Stimulated activated CD4-positive, alpha-beta T cell treated with anti-CD3 and anti-CD28 coated beads, Interleukin-2, amount 100 ng/mL, for 24 hours (primary cell): Measurements from ENCODE around the gene TMEM204.

Experiments used
- DNase-seq, 2 donors: peaks; one replicate each; pipeline ENCODE4 v3.0.0-alpha.2; 2020

Gene TMEM204

DNA sequence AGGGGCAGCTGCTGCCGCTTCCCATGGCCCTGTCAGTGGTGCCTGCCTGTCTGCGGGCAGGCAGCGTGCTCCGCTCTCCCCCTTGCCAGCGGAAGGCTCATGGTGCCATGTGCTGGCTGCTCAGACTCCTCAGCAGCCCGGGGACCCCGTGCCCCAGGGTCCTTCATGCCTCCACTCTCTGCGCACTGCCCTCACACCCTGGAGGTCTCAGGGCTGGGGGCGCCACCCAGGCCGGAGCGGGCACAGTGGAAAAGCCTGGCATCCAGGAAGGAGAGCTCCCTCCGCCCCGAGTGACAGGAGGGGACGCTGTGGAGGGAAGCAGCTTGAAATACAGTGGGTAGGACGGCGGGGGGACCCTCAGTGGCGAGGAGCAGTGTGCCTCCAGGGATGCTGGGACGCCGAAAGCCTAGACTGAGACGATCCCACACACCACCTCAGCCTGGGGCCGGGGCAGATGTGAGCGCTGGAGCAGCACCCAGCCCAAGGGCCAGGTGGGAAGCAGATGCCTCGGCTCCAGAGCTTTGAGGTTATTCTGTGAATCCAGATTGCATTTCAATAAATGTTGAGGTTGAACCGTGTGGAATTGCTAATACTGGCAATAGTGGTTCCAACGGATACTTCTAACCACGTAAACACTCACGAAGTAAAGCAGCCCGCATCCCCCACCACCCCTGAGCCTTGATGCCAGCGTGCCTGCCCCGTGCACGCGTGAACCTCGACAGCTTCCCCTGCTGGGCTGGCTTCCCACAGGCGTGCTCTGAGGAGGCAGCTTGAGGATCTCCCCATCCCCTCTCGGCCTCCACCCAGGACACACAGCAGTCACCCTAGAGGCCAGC lies 6.5 kb downstream of the TMEM204 start:
- no peak for DNase-seq

GRCh38 chr16:1540556-1540855 lies 7.0 kb downstream of the TMEM204 start:
- DNase-seq: no peak

DNA sequence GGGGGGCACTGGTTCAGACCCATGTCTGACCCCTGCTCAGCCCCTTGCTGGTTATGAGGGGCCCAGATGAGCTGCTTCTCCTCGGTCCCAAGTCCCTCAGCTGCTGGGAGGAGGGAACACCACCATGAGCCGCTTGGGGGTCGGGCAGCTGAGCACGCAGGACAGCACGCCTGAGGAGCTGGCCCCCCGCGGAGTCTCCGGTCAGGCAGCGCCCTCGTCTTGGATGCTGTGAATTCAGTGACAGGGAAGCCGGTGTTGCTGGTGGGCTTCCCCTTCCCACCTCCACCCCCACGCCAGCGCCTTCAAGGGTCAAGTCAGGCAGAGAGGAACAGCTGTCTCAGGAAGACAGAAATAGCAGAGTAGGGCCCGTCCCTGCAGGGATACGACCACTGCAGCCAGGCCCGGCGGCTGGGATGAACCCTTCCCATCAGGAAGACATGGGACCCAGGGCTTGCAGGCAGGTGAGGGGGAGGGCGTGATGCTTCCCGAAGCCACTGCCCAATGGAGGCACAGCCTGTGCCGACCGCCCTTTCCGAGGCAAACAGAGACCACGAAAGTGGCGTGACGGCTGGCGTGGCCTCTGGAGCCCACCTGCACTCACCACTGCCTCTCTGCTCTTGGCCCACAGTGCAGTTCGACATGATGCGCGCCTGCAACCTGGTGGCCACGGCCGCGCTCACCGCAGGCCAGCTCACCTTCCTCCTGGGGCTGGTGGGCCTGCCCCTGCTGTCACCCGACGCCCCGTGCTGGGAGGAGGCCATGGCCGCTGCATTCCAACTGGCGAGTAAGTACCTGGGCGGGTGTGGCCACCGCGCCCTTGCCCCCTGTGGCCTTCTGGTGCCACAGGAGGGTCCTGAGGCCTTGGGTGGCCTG lies 8.1 kb downstream of the TMEM204 start:
- no peak for DNase-seq

GRCh38 chr16:1542166-1542500 lies 8.7 kb downstream of the TMEM204 start:
- DNase-seq: no peak

- DNase-seq: no peak
Observed at GRCh38 chr16:1542533-1542932, 9.1 kb downstream of the TMEM204 start.

DNA sequence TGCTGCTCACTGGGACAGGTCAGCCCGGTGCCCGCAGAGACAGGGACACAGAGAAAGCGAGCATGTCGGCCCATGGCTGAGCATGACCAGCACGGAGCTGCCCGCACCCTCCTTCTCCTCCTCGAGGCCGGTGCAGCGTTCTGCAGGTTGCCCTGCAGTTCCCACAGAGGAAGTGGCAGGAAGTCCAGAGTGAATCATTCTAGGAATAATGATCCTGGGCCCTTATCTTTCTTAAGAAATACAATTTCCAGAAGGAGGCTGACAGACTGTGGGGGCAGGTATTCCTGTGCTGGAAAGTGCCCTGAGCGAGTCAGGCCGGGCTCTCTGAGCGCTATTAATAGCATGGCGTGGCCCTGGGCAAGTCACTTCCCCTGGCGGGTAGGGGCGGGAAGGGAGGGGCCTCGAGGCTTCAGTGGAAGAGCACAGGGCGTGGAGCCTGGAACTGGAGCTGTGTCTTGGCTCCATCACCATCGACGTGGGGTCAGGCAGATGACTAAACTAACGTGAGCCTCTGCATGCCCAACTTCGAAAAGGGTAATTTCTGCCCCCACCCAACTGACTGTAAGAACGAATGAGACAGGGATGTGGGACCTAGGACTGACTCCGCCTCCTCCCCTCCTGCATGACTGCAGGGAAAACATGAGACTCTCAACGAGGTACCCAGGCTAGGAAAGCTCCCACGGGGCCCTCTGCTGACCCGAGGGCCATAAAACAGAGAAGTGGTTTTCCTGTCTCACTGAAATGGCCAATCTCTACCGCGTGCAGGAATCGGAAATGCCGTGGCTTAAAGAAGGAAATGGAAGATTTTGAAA lies 9.8 kb downstream of the TMEM204 start:
- peak; percentile 74 to 75 for DNase-seq

DNA sequence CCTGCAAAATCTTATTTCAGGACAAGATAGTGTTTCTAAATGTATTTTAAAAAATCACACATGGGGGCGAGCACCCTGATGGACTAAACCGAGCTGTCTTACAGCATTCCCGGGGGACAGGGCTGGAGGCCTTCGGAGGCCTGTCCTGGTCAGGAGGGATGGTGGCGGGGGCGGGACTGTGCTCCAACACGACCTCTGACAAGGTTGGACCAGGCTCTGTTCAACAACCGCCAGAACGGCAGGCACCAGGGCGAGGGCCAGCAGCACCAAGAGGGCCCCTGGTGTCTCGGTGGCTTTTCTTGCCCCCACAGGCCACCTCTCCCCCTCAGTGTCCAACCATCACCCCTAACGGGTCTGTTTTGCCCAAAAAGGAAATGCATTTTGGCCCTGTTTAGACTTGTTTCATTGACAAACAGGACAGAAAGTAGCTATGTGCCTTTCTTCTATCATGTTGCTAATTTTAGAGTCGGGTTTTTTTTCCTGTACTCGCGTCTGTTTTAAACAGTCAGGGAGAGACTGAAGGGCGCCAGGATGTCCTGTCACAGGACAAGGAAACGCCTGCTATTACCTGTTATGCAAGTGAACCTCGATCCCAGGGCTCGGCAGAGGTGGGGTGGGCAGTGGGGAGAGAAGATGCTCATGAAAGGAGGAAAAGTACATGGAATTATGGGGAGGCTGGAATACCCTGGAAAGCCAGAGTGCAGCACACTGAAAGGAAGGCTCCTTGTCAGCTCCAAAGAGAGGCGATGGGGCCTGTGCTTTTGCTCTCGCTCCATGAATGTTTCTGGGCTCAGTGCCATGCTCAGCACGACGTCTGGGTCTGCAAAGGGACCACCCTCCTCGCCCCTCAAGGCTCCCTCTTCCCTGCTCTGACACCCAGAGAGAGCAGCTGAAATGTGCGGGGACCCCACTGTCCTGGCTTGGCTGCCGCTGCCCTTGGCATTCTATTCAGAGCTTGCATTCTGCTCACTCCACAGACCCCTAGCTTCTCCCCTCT lies 11.9 kb downstream of the TMEM204 start:
- DNase-seq: no peak

GRCh38 chr16:1546430-1546829 lies 13.0 kb downstream of the TMEM204 start:
- DNase-seq: no peak

GRCh38 chr16:1548233-1548632 lies 14.8 kb downstream of the TMEM204 start:
- no peak for DNase-seq

DNA sequence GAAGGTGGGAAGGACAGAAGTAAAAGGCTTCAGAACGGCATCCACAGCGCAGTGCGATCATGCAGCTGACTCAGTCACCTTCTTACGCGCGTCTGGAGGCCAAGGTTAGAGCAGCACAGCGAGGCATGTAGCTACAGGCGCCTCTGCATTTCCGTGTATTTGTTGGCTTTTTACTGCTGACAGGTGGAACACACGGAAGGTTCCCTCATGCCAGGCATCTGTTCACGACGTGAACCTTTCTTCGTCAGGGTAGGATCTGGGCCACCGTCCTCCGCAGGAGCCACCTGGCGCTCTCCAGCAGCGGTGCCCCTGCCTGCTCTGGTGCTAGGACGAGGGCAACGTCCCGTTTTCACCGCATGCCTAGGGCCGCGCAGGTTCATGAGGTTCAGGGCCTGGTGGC lies 15.3 kb downstream of the TMEM204 start:
- no peak for DNase-seq

GRCh38 chr16:1550069-1550468 lies 16.6 kb downstream of the TMEM204 start:
- no peak for DNase-seq

DNA sequence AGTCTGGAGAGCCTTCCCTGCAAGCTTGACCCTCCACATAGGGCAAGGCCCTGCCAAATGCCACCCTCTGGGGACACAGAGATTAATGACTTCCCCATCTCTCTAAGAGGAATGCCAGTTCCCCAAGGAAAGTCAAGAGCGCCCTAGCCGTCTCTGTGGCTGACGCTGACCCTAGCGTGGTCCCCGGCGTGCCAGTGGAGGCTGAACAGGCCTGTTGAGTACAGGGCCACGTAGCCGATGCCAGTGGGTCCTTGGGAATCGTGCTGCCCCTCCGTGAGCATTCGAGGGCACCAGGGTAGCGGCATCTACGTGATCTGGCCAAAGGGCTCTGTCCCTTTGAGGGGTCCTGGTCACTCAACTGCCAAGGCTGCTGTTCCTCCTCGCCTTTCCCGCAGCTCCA lies 17.2 kb downstream of the TMEM204 start:
- no peak for DNase-seq

DNA sequence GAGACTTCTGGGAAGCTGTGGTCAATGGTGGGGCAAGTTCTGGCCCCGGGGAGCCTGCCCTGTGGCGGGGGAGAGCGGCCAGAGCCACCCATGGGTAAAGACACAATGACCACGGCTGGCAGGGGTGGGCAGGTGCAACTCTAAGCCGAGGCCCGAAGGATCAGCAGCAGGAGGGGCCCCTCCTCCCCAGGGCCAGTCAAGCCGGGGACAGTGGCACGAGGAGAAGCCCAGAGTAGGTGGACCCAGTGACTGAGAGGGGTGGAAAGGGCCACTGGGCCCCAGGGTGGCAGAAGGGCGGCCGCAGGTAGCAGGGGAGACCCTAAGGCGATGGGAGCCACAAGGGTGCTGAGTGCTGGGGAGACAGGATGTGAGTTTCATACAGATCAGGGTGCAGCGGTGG lies 17.7 kb downstream of the TMEM204 start:
- DNase-seq: no peak

DNA sequence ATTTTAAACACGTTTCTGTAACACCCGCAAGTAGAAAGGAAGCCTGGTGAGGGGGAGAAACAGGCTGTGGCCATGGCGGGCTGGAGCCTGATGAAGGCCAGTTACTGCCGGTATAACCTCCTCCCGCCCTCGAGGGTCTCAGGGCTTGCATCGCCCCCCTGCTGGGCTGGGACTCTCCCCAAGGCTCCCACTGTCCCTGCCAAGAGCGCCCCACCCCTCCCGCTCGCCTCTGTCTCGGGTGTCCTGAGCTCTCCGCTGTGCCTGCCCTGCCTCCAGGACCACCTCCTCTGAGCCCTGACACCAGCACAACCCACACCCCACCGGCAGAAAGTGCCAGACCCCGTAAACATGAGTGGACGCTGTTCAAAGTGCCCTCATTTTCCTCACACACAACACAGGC lies 18.7 kb downstream of the TMEM204 start:
- no peak for DNase-seq

DNA sequence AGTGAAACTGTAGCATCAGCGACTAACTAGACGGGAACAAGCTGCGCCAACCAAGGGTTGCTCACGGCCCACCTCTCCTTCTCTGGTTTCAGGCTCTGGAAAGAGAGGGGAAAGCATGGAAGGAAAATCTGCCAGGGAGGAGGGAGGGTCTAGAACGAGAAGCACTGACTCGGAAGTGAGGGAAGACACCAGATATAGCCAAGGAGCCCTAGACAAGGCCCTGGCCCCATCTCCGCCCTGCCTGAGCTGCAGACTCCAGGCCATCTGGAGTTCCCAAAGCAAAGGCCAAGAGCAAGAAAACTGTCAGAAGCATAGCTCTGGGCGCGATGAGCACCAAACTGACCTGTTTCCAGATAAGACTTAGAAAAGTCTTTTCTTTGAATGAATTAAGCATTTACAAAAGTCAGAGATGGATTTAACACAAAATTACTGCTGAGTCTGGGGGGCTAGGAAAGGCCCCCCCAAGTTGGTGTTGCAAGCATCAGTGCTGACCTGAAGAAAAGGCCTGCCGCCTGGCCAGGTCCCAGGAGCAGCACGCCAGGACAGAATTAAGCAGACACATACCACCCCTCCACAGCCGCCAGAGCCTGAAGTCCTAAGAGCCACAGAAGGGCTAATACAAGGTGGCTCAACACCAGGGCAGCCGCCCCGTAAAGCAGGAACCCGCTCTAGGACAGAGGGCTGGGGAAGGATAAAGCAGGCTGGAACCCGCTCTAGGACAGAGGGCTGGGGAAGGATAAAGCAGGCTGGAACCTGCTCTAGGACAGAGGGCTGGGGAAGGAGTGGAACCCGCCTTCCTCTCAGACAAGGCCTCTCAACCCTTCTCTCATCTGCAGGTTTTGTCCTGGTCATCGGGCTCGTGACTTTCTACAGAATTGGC lies 20.7 kb downstream of the TMEM204 start:
- no peak for DNase-seq

GRCh38 chr16:1554826-1555445 lies 21.5 kb downstream of the TMEM204 start:
- DNase-seq: no peak

- DNase-seq: no peak
Observed at GRCh38 chr16:1556254-1556653, 22.8 kb downstream of the TMEM204 start.

GRCh38 chr16:1557074-1557473 lies 23.6 kb downstream of the TMEM204 start:
- DNase-seq: no peak

DNA sequence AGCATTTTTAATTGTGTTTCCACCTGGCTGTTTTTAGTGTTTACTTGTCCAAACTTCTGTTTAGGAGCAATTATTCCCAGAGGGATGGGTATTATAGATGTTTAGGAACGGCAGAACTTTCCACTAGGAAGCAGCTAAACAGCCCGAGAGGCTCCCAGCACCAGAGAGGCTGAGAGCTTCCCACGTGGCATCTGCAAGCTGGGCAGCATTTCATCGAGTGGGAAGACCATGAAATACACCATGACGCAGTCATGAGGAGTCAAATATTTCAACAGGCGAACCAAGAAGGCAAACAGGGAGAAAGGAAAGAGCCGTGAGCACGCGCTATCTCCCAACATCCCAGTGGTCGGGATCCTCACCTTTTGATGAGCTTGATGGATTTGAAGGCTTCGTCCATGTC lies 24.1 kb downstream of the TMEM204 start:
- no peak for DNase-seq

DNA sequence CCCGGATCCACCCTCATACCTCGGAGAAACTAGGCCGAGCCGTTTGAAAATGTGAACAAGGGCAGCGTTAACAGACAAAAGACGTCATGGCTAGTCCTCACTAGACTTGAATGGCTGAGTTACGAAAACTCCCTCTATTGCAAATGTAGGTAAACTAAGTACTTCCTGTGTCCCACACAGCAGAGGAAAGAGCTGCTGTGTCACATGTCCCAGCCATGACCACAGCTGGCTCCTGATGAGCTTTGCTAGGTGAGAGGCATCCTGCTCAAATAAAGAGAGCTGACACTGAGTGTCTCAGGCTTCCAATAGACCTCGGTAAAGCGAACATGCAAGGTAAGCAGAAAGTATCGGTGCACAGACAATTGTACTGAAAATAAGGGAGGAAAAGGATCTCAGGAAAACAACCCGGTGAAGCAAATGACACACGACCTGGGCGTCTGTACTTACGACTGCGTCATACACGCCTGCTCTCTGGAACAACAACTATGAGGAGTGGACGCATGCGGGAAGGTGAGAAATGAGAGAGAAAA lies 26.0 kb downstream of the TMEM204 start:
- DNase-seq: no peak

DNA sequence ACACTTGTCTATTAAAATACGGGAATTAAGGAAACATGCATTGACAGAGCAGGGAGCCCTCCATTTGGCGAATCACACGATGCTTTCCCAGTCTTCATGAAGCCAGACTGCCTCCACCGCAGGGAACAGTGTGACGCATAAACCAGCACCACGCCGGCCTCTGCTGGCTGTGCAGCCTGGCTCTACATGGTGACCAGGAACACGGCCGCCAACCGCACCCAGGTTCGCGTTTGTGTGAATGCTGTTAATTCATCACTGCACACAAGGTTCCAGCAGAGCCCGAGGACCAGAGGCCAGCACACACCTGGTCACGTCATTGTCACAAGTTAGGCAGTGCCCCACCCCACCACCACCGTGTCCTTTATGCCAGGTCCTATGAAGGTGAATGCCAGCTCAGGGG lies 26.7 kb downstream of the TMEM204 start:
- no peak for DNase-seq
